HG03196 (cell line): Measurements from ENCODE around the gene SCAANT1.
A peak's percentile ranks its signal among the peaks of the same experiment; 100 is the strongest.

ENCODE experiments used
- ATAC-seq: cut with Tn5 transposase; IDR thresholded peaks from one replicate; pipeline ENCODE4 v1.9.1; 2021; ENCODE audit not compliant: unreplicated experiment

SCAANT1 gene

DNA sequence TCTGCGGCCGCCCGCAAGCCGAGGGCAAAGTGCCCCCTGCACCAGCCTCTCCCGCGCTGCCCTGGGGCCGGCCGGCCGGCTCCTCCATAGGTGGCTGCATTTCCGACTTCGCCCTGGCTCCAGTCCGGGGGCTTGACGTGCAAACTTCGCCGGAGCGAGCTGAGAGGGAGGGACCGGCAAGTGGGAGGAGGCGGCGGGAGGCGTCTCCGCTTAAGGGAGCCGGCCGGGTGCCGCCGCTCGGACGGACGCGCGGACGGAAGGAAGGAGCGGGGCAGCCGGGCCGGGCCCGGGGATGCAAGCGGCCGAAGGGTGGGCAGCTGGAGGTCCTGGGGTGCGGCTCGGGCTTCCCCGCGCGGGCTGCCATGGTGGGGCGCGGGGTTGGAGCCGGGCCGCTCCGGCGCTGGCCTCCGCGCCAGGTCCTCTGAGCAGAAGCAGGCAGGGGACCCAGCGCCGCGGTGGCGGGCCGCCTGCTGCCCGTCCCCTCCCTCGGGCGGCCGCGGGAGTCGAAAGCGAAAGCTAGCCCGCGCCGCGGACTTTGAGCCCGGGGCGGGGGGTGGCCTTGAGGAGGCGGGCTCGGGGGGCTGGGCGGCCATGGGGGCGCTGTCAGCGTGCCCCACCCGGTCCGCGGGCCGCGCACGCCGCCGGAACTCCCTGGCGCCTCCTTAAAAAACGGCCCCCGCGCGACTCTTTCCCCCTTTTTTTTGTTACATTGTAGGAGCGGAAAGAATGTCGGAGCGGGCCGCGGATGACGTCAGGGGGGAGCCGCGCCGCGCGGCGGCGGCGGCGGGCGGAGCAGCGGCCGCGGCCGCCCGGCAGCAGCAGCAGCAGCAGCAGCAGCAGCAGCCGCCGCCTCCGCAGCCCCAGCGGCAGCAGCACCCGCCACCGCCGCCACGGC is at the start of gene SCAANT1:
Gene SCAANT1 (minus strand): TSS at position 511 of the 895 bp plus-strand sequence.
- ATAC-seq: peak; percentile 86

GRCh38 chr3:63961891-63962290 is 49.7 kb upstream of the SCAANT1 start:
- ATAC-seq: peak; percentile 53

GRCh38 chr3:63960048-63960711 is 48.0 kb upstream of the SCAANT1 start:
- no peak for ATAC-seq

DNA sequence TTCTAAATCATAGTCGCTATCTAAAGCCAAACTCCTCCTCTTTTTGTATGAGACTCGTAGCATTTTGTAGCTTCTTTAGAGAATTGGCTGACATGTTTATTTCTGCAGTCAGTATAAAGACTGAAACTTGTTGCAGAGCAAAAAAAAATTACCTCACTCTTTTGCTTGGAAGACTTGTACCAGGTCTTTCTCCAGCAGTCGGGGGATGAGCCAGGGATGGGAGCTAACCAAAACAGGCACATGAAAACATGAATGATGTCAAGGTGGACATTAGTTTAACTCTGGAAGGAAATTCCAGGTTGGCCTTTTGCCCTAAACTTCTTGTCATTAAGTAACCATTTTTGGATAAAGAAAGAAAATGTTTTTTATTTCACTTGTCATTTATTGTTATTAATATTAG is 47.0 kb upstream of the SCAANT1 start:
- no peak for ATAC-seq

DNA sequence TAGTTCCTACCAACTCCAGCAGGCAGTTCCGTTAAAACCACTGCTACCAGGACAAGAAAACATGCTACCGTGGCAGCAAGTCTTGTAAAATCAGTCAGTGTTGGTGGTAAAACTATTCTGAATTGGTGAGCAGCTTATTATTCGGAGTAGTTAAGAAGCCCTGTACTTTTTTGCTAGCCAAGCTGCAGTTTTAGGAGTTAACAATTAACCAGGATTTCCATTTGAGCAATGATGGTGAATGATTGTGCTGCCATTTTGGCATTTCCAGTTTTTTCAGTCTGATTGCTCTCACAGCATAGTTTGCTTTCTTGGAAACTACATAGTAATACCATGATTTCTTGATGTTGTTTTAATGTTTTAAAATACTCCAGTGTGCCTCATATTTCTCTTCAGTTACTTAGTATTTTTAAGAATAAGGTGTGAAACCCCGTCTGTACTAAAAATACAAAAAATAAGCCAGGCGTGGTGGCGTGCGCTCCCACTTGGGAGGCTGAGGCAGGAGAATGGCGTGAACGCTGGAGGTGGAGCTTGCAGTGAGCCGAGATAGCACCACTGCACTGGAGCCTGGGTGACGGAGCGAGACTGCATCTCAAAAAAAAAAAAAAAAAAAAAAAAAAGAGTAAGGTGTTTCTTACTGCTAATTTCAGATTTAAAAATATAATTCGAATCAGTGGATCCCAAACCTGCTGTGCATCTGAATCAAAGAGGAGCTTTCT is 43.8 kb upstream of the SCAANT1 start:
- no peak for ATAC-seq

GRCh38 chr3:63955036-63955650 is 43.0 kb upstream of the SCAANT1 start:
- ATAC-seq: no peak

DNA sequence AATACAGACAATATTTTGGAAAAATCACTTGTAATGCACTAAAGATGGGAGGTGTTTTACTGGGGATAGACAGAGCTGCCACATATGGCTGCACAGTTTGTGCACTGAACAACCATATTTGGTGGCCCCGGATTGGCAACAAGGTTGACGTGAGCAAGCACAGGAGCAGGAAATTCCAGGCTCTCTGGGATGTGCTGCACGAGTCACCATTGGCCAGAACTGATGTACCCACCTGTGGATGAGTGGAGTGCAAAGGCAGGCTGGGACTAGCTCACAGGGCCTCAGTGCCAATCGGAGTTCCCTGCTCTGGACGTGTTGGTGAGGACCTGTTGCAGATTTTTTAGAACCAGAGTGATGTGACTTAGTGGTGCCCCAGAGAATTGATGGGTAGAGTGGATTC is 42.0 kb upstream of the SCAANT1 start:
- no peak for ATAC-seq

GRCh38 chr3:63952248-63952594 is 40.0 kb upstream of the SCAANT1 start:
- ATAC-seq: no peak

- peak; percentile 45 for ATAC-seq
These were observed 39.5 kb upstream of the SCAANT1 start for GRCh38 chr3:63951492-63952247.

GRCh38 chr3:63950698-63951097 is 38.5 kb upstream of the SCAANT1 start:
- no peak for ATAC-seq

- ATAC-seq: no peak
These were observed 36.8 kb upstream of the SCAANT1 start for GRCh38 chr3:63949005-63949404.

DNA sequence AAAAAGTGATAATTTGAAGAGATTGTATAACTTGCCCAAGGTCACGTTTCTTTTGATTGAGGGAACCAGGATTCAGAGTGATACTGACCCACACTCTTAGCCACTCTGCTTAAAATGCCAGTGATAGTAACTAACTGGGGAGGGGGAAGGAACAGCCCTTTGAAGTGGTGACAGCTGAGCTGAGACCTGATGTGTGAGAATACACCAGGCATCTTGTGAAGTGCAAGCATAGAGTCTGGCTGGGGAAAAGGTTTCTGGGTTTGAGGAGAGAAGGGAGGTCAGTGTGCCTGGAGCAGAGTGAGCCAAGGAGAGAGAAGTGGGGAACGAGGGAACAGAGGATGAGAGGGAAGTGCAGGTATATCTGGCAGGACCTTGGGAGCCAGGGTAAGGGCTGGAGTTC is 35.4 kb upstream of the SCAANT1 start:
- no peak for ATAC-seq

- no peak for ATAC-seq
These were observed 34.6 kb upstream of the SCAANT1 start for GRCh38 chr3:63946753-63947152.

DNA sequence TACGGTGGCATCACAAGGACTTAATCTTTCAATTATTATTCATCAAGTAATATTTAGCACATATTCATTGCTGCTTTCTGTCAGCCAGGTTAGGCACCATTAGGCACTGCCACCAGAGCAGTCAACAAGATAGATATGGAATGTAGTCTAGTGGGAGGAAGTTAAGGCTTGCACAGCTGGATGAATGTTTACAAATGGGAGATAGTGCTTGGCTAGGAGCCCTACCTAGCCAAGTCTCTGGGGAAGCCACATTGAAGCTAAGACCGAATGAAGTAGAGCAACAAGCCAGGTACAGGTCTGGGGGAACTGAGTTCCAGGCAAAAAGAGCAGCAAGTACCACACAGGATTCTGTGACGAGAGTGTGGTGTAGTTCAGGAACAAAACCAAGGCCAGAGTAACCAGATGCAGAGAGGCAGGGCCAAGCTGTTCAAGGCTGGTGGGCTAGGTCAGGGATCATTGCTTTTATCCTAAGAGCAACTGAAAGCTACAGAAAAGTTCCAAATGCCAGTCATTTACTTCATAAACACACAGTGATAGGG is 33.4 kb upstream of the SCAANT1 start:
- ATAC-seq: no peak

DNA sequence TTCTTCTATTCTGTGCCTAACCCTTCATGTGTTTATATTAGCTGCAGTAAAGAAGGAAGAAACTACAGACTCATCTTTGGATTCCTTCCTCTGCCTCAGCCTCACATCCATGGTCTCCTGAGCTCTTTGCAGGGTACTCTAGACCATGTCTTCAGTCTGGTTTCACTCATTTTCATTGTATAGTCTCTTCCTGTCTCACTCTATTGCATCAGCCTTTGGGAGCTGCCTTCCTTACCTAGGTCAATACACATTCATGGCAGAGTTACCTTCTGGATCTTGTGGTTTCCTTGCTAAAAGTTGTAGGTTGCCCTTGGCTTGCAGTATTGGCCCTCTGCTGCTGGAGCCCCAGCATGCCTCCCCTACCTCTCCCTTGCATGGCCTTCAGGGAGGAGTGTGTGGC is 31.5 kb upstream of the SCAANT1 start:
- no peak for ATAC-seq

GRCh38 chr3:63942528-63942927 is 30.3 kb upstream of the SCAANT1 start:
- ATAC-seq: no peak

DNA sequence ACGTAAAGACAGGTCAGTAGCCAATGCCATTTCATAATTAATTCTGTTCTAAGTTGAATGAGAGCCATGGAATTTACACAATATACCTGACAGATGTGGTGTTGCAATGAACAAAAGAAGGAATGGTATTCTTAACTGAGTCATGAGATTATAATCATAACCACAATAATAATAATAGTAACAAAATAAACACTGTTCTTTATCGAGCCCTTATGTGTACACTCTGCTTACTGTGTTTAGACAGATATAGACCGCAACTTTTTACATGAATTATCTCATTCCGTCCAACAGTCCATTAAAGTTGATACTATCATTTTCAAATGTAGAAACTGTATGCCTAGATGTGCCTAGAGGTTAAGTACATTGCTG is 28.2 kb upstream of the SCAANT1 start:
- no peak for ATAC-seq

- peak; percentile 52 for ATAC-seq
These were observed 25.8 kb upstream of the SCAANT1 start for GRCh38 chr3:63937661-63938651.

DNA sequence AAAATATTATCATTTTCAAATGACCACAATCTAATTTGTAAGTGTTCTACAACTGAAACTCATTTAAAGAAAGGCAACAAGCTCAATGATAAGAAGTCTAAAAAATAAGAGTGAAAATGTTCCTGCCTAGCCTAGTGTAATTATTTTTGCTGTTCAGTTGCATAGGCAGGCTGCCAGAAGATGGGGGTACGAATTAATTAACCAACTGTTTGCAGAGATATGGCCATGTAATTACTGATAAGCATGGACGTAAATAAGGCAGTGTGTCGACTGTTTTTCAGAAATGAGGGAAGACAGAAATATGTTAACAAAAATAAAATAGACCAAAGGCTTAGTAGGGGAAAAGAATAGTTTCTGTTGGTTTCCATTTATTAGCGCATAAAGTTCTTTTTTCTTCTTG is 24.7 kb upstream of the SCAANT1 start:
- no peak for ATAC-seq
